Endometrial microvascular endothelial cells (primary cell): ENCODE data around the gene FAM170B. TPM values are rescaled to one million over a fixed set of nuclear protein-coding genes. Genes with fewer than 3 reads are reported as not detected.

ENCODE experiments used
- in situ Hi-C: cut with HindIII; loops from 2 replicates; pipeline ENCODE4 v1.10.0; 2017; ENCODE audit warnings: low sequenced_read_pairs, low pct_unique_long_range_greater_than_20kb; ENCODE audit errors: inconsistent ontology term
- total RNA-seq: library from RNA; depleted of rRNA; stranded (reverse); fragments of >200 nt; gene quantifications from one replicate; pipeline ENCODE4 v1.2.3, GENCODE V29; 2015; ENCODE audit errors: inconsistent ontology term

The FAM170B gene
- total RNA-seq, 1 donor from 2014 or later = not detected

DNA sequence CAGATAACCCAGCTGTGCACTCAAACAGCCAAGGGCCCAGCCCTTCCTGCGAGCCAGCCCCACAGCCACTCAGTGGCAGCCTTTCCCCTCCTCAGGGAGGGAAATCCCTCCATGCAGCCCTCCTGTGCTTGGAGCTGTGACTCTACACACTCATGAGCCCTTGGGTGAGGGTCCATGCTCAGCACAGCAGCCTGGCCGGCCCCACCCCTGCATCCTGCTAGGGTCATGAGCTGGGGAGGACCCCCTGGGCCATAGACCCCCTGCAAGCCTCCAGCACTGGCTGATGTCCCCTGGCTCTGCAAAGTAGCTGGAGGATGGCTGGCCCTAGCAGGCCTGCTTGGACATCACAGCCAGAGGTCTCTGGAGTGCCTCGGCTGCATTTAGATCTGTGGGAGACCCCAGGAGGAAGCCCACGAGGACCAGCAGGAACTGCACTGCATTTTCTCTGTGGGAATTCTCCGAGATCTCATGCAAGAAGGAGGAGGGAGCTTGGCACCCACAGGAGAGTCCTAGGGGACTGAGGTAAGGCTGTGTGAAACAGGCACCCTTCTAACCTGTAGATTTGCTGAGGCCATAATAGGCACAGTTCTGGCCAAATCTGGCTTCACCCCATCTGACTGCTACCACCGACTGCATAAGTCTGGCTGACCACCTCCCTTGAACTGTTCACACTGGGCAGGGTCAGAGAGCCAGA lies 37.0 kb upstream of the FAM170B start:
- in situ Hi-C loops = no loop called here

GRCh38 chr10:49169776-49170175 lies 36.0 kb upstream of the FAM170B start:
- in situ Hi-C loops = no loop called here

- in situ Hi-C loops = no loop called here
These were observed 35.1 kb upstream of the FAM170B start for GRCh38 chr10:49168831-49169500.

- in situ Hi-C loops = no loop called here
These were observed 34.3 kb upstream of the FAM170B start for GRCh38 chr10:49168171-49168540.

DNA sequence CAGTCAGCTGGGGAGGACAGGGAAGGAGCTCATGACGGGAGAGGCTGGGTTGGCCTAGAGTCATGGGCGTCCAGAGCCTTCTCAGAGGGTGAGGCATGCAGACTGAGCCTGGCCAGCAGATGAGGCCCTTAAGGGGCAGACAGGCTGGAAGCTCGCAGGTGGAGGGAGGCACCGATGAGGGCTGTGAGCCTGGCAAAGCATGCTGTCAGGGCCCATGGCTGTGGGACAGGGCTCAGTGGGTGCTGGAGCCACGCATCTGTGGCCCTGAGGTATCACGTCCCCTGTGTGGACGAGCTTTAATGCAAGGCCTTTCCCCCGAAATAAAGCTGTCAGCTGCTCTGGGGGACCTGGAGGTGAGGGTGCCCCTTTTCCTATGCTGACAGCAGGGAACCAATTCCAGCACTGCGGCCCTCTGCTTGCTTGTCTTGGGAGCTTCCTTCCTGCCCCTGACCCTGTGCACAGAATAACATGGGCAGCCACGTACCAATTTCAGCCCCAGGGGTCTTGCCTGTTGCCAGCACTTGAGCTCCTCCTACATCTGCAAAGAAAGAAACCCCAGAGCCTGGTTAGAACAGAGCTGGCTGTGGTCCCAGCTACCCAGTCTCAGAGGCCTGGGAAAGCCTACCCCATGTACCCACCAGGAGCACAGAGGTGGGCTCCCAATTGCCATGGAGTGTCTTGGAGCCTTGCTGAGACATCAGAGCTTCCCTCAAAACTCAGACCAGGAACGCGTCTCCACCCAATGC lies 33.8 kb upstream of the FAM170B start:
- in situ Hi-C loops = no loop called here

DNA sequence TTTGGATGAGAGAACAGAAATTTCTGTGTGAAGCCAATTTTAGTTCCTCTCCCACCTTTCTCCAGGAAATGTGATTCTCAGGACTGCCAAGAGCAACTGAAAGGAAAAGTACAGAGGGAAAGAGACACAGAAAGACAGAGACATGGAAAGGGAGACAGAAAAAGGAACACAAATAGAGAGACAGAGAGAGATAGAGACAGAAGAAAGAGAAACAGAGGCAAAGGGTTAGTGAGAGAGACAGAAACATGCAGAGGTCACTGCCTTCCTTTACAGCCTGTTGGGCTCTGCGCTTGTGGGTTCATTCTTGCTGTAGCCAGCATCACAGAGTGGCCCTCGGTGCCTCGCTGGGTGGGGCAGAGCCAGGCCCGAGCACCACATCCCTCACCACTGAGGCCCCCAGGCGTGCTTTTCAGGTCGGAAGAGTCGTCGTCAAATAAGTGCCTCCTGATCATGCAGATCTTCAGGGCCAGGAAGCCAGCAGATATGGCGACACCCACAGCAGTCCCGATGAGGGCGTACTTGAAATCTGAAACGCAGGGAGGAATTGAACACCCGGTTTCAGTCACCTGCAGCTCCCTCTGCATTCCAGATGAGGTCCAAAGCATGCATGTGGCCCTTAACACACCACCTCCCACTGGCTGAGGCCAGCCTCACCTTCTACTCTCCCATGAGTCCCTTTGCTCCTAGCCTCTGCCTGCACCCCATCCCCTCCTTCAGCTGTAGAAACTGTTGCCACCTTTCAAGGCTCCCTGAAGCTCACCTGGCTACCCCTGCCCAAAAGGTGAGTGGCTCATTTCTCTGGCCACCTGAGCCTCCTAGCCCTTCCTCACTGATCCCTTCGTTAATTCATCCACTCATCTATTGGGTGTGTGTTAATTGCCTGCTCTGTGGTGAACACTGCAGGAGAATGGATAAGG lies 32.9 kb upstream of the FAM170B start:
- in situ Hi-C loops = no loop called here

DNA sequence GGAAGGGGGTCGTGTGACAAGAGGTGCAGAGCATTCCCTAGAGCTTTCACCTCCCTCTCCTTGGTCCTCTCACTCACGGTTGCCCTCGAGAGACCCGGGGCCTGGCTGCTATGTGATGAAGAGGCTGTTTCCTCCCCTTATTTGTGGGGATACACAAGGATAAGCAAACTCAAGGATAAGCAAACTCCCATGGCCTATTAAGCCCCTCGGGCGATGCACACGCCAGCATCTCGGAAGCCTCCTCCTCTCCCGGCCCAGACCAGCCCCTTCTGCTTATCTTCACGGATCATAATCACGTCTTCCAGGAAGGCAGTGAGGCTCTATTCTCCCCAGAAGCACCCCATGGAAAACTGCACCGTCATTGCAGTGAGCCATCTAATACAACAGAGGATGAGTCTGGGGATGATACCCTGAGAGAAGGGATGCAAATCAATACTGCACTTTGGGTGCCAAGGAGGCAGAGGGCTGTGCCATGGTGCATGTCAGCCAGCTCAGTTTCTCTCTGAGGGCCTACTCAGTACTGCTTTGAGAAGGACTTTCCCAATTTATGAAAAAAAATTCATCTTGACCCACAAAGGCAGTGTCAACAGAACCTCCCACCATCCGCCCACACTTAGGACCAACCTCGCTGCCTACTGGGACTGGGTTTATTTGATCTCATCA lies 32.1 kb upstream of the FAM170B start:
- in situ Hi-C loops = no loop called here

GRCh38 chr10:49165259-49165658 lies 31.4 kb upstream of the FAM170B start:
- in situ Hi-C loops = no loop called here

GRCh38 chr10:49164559-49165188 lies 30.9 kb upstream of the FAM170B start:
- in situ Hi-C loops = no loop called here

- in situ Hi-C loops = no loop called here
These were observed 29.9 kb upstream of the FAM170B start for GRCh38 chr10:49163741-49164140.

- in situ Hi-C loops = no loop called here
These were observed 29.0 kb upstream of the FAM170B start for GRCh38 chr10:49162761-49163310.

DNA sequence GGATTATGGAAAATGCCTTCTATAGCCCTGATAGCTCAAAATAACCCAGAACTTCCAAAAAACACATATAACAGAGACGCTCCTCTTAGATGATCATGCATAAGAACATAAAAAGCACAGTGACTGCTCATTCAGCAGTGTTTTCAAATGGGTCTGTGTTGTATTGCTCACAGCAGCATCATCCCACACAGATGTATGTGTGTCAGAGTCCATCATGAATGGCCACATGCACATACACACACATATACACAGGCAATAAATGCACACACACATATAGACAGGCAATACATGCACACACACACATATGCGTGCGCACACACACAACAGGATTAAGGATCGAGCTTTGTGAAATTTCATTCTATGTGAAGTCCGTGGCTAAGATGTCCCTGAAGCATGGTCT lies 28.2 kb upstream of the FAM170B start:
- in situ Hi-C loops = no loop called here

DNA sequence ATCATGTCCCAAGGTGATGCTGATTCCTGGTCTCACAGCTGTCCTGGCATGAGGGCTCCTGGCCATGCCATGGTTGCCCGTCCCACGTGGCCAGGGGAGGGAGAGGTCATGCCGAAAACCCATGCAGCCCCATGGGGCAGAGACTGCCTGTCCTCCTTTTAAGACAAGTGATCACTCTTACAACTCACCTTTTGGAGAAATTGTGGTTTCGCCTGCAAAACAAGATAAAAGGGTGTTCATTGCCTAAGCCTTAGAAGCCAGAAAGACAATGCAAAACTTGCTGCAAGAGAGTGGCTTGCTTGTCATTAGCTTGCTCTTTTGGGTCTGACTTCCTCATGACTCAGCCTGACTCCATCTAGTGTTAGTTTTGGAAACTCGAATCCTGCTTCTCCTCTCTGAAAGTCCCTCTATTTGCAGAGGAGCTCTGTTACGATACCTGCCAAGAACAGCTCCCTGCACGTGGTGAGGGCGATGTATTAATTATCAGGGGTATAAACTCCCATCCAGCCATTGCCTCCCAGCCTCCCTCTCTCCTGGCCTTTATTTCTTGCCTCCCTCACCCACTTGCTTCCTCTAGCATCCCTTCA lies 27.7 kb upstream of the FAM170B start:
- in situ Hi-C loops = no loop called here

- in situ Hi-C loops = no loop called here
These were observed 27.0 kb upstream of the FAM170B start for GRCh38 chr10:49160814-49161213.

DNA sequence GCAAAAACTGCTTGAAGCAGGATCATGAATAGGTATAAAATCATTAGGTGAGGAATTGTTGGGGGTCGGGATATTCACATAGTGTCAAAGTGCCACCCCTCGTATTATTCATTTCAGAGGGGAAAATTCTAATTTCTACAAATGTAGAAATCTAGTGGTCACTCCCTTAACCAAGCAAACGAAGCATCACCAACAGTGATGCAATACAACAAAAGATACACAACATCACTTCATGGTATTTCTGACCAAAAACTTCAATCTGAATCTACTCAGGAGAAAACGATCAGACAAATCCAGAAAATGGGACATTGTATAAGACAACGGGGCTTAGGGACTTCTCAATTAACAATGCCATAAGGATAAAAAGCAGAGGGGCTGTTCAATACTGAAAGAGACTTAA lies 26.3 kb upstream of the FAM170B start:
- in situ Hi-C loops = no loop called here

GRCh38 chr10:49158915-49159314 lies 25.1 kb upstream of the FAM170B start:
- in situ Hi-C loops = no loop called here

GRCh38 chr10:49158404-49158803 lies 24.6 kb upstream of the FAM170B start:
- in situ Hi-C loops = no loop called here

- in situ Hi-C loops = no loop called here
These were observed 23.4 kb upstream of the FAM170B start for GRCh38 chr10:49157229-49157628.
